CD14-positive monocyte (primary cell): ENCODE data around the gene TCF7. TPM values are rescaled to one million over a fixed set of nuclear protein-coding genes. Genes with fewer than 3 reads are reported as not detected.

Experiments
- DNase-seq, 3 donors: peaks; one replicate each; pipeline ENCODE4 v3.0.0-alpha.2; 2011 to 2022
- H2AFZ ChIP-seq: 2 replicates; pipeline ENCODE4 v1.6.0; 2012; ENCODE audit warnings: mild to moderate bottlenecking, low read depth, low read length, inconsistent platforms; ENCODE audit not compliant: insufficient read depth, poor library complexity, severe bottlenecking
- H3K27ac ChIP-seq, 2 donors: 1 replicate in 1 of 2; 2 replicates in 1 of 2; pipeline ENCODE4 v1.5.1; 2012 to 2013; ENCODE audit warnings: low read length in 2 of 2, control low read depth in 1 of 2, inconsistent platforms in 1 of 2, low read depth in 1 of 2, mild to moderate bottlenecking in 1 of 2
- H3K27me3 ChIP-seq, 2 donors: one replicate each; pipeline versions ENCODE4 v1.6.0 to v1.6.1; 2011 to 2013; ENCODE audit warnings: low read length in 2 of 2; ENCODE audit not compliant: control insufficient read depth in 2 of 2, insufficient read depth in 2 of 2
- H3K36me3 ChIP-seq, 2 donors: replicated peaks in 1 of 2; 1 replicate in 1 of 2; 2 replicates in 1 of 2; pipeline versions ENCODE4 v1.5.1 to v1.6.1; 2012 to 2013; ENCODE audit warnings: low read length in 2 of 2, control low read depth in 1 of 2, inconsistent platforms in 1 of 2, mild to moderate bottlenecking in 1 of 2; ENCODE audit not compliant: insufficient read depth in 2 of 2, control insufficient read depth in 1 of 2
- H3K4me1 ChIP-seq, 2 donors: 1 replicate in 1 of 2; 2 replicates in 1 of 2; pipeline versions ENCODE4 v1.5.1 to v1.6.1; 2012 to 2013; ENCODE audit warnings: low read length in 2 of 2, control low read depth in 1 of 2, inconsistent platforms in 1 of 2, mild to moderate bottlenecking in 1 of 2, moderate library complexity in 1 of 2; ENCODE audit not compliant: insufficient read depth in 2 of 2, control insufficient read depth in 1 of 2
- H3K4me2 ChIP-seq: replicated peaks from 2 replicates; pipeline ENCODE3; 2012; ENCODE audit warnings: low read length, moderate library complexity, mild to moderate bottlenecking; ENCODE audit not compliant: poor library complexity, severe bottlenecking; ENCODE audit errors: extremely low read depth
- H3K4me3 ChIP-seq, 3 experiments: fragments of 200-600 bp in 1 of 3; sonication (generic) in 1 of 3; replicated peaks in 1 of 3; 1 replicate in 2 of 3; 2 replicates in 1 of 3; pipeline ENCODE4 v1.5.1; 2011 to 2013; ENCODE audit warnings: low read length in 3 of 3, mild to moderate bottlenecking in 3 of 3, control low read depth in 2 of 3, low read depth in 2 of 3, inconsistent platforms in 1 of 3, moderate library complexity in 1 of 3
- H3K79me2 ChIP-seq: 2 replicates; pipeline ENCODE4 v1.6.0; 2012; ENCODE audit warnings: mild to moderate bottlenecking, control low read depth, inconsistent platforms, low read length, moderate library complexity; ENCODE audit not compliant: insufficient read depth
- H3K9ac ChIP-seq: 2 replicates; pipeline ENCODE4 v1.6.0; 2017; ENCODE audit warnings: low read length, mild to moderate bottlenecking; ENCODE audit not compliant: insufficient read depth, poor library complexity, severe bottlenecking
- H3K9me3 ChIP-seq, 2 donors: replicated peaks in 1 of 2; 1 replicate in 1 of 2; 2 replicates in 1 of 2; pipeline versions ENCODE4 v1.5.1 to v1.6.1; 2012 to 2013; ENCODE audit warnings: low read length in 2 of 2, control low read depth in 1 of 2; ENCODE audit not compliant: control insufficient read depth in 1 of 2, insufficient read depth in 1 of 2
- H4K20me1 ChIP-seq: 2 replicates; pipeline ENCODE4 v1.6.0; 2012; ENCODE audit warnings: mild to moderate bottlenecking, low read length, control low read depth, moderate library complexity; ENCODE audit not compliant: insufficient read depth
- H3K27ac Mint-ChIP-seq, 7 donors: one replicate each; pipeline ENCODE4 v1.8.0; 2020; ENCODE audit warnings: mild to moderate bottlenecking in 7 of 7, mixed read lengths in 7 of 7, moderate library complexity in 6 of 7, inconsistent platforms in 2 of 7
- H3K27me3 Mint-ChIP-seq, 3 donors: one replicate each; pipeline ENCODE4 v1.8.0; 2021 to 2022; ENCODE audit warnings: low read depth in 3 of 3, mild to moderate bottlenecking in 3 of 3, mixed read lengths in 3 of 3, moderate library complexity in 3 of 3, inconsistent platforms in 1 of 3
- H3K36me3 Mint-ChIP-seq, 2 donors: one replicate each; pipeline ENCODE4 v1.8.0; 2020; ENCODE audit warnings: mixed read lengths in 2 of 2, inconsistent platforms in 1 of 2, mild to moderate bottlenecking in 1 of 2
- H3K4me1 Mint-ChIP-seq: one replicate; pipeline ENCODE4 v1.8.0; 2020; ENCODE audit warnings: mild to moderate bottlenecking, mixed read lengths
- H3K4me3 Mint-ChIP-seq, 2 donors: one replicate each; pipeline ENCODE4 v1.8.0; 2020; ENCODE audit warnings: mild to moderate bottlenecking in 2 of 2, mixed read lengths in 2 of 2, moderate library complexity in 1 of 2
- H3K9me3 Mint-ChIP-seq, 7 donors: one replicate each; pipeline ENCODE4 v1.8.0; 2020 to 2022; ENCODE audit warnings: mixed read lengths in 7 of 7, mild to moderate bottlenecking in 6 of 7, moderate library complexity in 6 of 7, inconsistent platforms in 2 of 7
- WGBS: methylation state at CpG from one replicate; pipeline ENCODE4 v1.1.5; 2013; ENCODE audit warnings: missing lambda C conversion rate; ENCODE audit not compliant: insufficient coverage; 5-methylcytosine and 5-hydroxymethylcytosine counted together
- intact Hi-C, 2 donors: fragments of 100-400 bp; cut with micrococcal nuclease; formaldehyde crosslinking; loops; one replicate each; pipeline versions ENCODE4 v1.15.0 to v1.15.1; 2023
- polyA plus RNA-seq, 3 donors: library from polyadenylated mRNA; depleted of rRNA in 1 of 3; unstranded in 2 of 3; stranded (reverse) in 1 of 3; fragments of 300-500 nt in 2 of 3; fragments of >200 nt in 1 of 3; fragmentation: Illumina TruSeq in 2 of 3; gene quantifications; 1 replicate in 2 of 3; 2 replicates in 1 of 3; pipeline ENCODE4 v1.2.3, GENCODE V29; 2012 to 2021
- TF ChIP-seq, protein P1 (sequence below): fragments of 200-600 bp; IDR thresholded peaks from one replicate; pipeline ENCODE4 v1.8.0; 2022; ENCODE audit warnings: antibody characterized with exemption, mild to moderate bottlenecking

Gene TCF7
- polyA plus RNA-seq, 3 donors: 0.15 to 0.84 (median 0.83) TPM

DNA sequence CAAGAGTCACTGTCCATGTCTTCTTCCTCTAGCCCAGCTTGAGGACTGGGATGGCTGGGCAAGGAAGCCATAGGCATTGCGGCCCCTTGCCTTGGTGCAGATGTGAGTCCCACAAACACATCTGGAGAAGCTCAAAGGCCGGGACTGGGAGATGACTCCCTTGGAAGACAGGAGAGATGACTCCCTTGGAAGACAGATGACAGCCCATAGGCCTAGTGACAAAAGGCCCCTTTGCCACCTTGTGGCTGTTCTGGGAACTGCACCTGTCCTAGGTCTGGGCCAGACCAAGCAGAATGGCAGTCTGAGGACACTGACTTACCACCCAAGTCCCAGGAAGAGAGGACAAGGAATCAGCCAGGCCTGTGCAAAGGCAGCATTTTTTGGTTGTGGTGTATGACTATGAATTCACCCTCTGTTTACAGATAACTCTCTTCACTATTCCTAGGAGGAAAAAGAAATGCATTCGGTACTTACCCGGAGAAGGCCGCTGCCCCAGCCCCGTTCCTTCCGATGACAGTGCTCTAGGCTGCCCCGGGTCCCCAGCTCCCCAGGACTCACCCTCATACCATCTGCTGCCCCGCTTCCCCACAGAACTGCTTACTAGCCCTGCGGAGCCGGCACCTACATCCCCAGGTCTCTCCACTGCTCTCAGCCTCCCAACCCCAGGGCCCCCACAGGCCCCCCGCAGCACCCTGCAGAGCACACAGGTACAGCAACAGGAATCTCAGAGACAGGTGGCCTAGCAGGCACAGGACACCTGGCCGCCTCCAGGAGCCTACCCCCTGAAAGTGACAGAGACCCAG is 31.5 kb downstream of the TCF7 start:
- H3K4me3 Mint-ChIP-seq: no peak overlapping the region
- H2AFZ ChIP-seq: no peak overlapping the region
- intact Hi-C loops: no loop called here
- peak overlapping the region in 1 of 7 donors; percentile 32 for H3K27ac Mint-ChIP-seq
- H3K27ac ChIP-seq: no peak overlapping the region
- H3K4me3 ChIP-seq: no peak overlapping the region
- TF ChIP-seq, protein P1, sequence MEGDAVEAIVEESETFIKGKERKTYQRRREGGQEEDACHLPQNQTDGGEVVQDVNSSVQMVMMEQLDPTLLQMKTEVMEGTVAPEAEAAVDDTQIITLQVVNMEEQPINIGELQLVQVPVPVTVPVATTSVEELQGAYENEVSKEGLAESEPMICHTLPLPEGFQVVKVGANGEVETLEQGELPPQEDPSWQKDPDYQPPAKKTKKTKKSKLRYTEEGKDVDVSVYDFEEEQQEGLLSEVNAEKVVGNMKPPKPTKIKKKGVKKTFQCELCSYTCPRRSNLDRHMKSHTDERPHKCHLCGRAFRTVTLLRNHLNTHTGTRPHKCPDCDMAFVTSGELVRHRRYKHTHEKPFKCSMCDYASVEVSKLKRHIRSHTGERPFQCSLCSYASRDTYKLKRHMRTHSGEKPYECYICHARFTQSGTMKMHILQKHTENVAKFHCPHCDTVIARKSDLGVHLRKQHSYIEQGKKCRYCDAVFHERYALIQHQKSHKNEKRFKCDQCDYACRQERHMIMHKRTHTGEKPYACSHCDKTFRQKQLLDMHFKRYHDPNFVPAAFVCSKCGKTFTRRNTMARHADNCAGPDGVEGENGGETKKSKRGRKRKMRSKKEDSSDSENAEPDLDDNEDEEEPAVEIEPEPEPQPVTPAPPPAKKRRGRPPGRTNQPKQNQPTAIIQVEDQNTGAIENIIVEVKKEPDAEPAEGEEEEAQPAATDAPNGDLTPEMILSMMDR: peak; percentile 99
- H3K9ac ChIP-seq: no peak overlapping the region
- H4K20me1 ChIP-seq: peaks cover 77% of the 10 kb centered on the region
- peaks cover 9% of the 10 kb centered on the region for H3K4me1 Mint-ChIP-seq
- DNase-seq: peak; percentile 63 to 71 (median 65)
- H3K4me2 ChIP-seq: no peak overlapping the region
- H3K36me3 Mint-ChIP-seq: peaks cover 54 to 69% of the 10 kb centered on the region in 2 donors
- H3K9me3 Mint-ChIP-seq: no peaks in the 10 kb centered on the region
- peaks cover 54 to 88% of the 10 kb centered on the region in 2 donors for H3K36me3 ChIP-seq
- H3K4me1 ChIP-seq: peaks cover 0 to 6% of the 10 kb centered on the region in 2 donors
- H3K27me3 Mint-ChIP-seq: peaks cover 0 to 5% (median 0%) of the 10 kb centered on the region in 3 donors
- H3K9me3 ChIP-seq: no peaks in the 10 kb centered on the region
- no peaks in the 10 kb centered on the region for H3K79me2 ChIP-seq
- no peaks in the 10 kb centered on the region for H3K27me3 ChIP-seq
- WGBS: 97% methylated on average over 9 of the region's 13 CpGs

DNA sequence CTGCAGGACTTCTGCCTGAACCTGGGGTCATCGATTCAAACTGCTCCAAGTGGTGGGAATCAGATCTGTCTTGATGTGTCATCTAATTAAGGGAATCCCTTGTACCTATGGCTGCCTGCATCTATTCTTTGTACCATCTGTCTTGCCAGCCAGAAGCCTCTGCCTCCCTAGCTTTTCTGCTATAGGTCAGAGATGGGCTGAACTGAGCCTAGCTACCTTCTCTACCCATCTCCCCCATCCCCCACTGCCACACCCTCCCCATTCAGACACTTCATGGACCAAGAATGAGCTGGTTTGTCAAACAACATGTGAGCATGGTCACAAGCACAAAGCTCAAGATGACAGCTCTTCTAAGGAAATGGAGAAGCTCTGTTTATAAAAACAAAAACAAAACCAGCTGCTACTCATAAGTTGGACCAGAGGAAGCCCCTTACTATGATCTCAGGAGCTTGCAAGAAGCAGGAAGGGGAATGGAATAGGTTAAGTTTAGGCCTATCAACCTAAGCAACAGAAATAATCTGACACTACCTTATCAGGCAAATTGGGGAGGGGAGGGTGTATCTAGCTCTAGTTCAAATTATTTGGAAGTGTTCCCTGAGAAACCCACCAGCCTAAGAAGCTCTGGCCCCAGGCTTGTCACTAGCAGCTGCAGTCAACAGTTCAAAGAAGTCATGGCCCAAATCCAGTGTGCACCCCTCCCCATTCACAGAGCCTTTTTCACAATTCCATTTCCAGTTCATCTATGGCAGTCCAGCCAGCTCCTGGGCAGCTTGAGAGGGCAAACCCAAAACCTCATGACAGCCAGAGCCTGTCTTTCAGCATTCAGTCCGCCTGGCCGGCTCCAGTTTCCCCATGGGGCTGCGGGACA is 32.4 kb downstream of the TCF7 start:
- Histone ChIP-seq H2AFZ (no peak overlapping the region), H4K20me1 (peaks cover 72% of the 10 kb centered on the region), H3K36me3 (peaks cover 63 to 94% of the 10 kb centered on the region in 2 donors), H3K27ac (no peak overlapping the region), H3K79me2 (no peaks in the 10 kb centered on the region), H3K9ac (no peak overlapping the region), H3K4me1 (peaks cover 0 to 6% of the 10 kb centered on the region in 2 donors), H3K9me3 (no peaks in the 10 kb centered on the region), H3K4me2 (no peak overlapping the region), H3K4me3 (no peak overlapping the region), H3K27me3 (no peaks in the 10 kb centered on the region)
- 97% methylated on average over 4 of the region's 4 CpGs for WGBS
- Mint-ChIP-seq H3K36me3 (peaks cover 59 to 77% of the 10 kb centered on the region in 2 donors), H3K27me3 (peaks cover 0 to 3% (median 0%) of the 10 kb centered on the region in 3 donors), H3K27ac (peak overlapping the region in 3 of 7 donors; percentile 26 to 83 (median 31)), H3K9me3 (no peaks in the 10 kb centered on the region), H3K4me3 (no peak overlapping the region), H3K4me1 (peaks cover 9% of the 10 kb centered on the region)
- TF ChIP-seq, protein P1: no peak
- intact Hi-C loops: no loop called here
- DNase-seq: peak in 1 of 3 donors; percentile 1
